ENCODE measurements around the gene RAX. TPM values are rescaled to one million over a fixed set of nuclear protein-coding genes. Genes with fewer than 3 reads are reported as not detected.

The RAX gene
- polyA plus RNA-seq, 1 donor, result not detected

DNA sequence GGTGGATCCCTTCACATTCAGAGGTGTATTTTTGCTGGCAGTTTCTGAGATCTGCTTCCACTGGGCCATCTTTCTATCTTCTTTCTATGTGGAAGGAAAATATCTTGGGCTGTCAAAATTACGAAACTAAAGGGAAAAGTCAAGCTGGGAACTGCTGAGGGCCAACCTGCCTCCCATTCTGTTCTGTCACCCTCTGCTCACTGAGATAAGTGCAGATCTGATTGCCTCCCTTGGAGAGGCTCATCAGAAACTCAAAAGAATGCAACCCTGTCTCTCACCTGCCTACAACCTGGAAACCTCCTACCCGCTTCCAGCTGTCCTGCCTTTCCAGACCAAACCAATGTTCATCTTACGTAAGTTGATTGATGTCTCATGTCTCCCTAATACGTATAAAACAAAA, 26.5 kb downstream of the RAX start:
- no peak for DNase-seq (ENCODE audit: low read depth)

DNA sequence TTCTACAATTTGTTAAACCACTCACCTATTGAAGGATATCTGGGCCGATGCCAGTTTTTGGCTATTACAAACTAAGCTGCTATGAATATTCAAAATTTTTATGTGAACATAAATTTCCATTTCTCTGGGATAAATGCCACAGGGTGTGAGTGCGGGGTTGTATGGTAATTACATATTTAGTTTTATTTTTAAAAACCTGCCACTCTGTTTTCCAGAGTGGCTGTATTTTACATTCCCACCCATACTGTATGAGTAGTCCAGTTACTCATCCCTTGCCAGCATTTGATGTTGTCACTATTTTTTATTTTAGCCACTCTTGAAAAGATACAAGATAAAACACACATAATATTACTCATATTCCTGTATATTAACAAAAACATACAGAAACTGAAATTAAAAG, 30.3 kb downstream of the RAX start:
- no peak for DNase-seq (ENCODE audit: low read depth)

GRCh38 chr18:59239642-59240041, 33.6 kb downstream of the RAX start:
- no peak for DNase-seq (ENCODE audit: low read depth)

DNA sequence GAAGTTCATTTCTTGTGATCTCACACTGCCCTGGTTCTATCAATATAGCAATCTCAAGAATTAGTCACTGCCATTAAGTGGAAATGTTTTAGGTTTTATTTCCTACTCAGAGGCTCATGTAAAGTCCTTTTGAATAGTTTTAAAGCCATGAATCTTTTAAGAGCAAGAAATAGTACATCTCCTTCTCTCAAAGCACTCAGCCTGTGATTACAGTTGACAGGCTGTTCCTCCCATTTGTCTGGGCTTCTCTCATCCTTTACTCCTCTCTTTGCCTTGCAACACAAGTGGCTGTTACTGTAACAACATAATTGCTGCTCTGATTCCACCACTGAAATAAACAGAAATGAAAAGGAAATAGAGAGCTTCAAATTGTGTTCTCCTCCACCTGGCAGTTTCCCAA, 34.9 kb downstream of the RAX start:
- DNase-seq (ENCODE audit: low read depth), result no peak

GRCh38 chr18:59233017-59233410, 40.2 kb downstream of the RAX start:
- DNase-seq (ENCODE audit: low read depth), result no peak

- DNase-seq (ENCODE audit: low read depth), result no peak
Observed at GRCh38 chr18:59232309-59233016, 40.8 kb downstream of the RAX start.

- DNase-seq (ENCODE audit: low read depth), result no peak
Observed at GRCh38 chr18:59231877-59232276, 41.4 kb downstream of the RAX start.

DNA sequence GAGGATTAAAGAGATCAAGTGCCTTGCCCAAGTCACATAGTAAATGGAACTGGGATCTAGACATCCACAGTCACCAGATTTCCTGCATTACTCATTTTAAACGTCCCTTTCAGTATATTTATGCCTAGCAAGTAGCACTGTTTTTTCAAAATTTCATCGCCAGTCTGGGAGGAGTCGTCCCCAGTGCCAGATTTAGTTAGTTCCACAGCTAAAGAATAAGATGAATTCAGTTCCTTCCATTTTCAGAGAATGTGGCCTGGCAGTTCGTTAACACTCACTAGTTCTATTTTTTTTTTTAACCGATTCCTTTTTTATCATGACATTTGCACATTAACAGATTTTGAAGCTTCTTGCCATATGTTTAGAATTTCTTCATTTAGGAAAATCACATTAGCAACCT, 42.1 kb downstream of the RAX start:
- DNase-seq (ENCODE audit: low read depth), result no peak

- no peak for DNase-seq (ENCODE audit: low read depth)
Observed at GRCh38 chr18:59229701-59230443, 43.4 kb downstream of the RAX start.

DNA sequence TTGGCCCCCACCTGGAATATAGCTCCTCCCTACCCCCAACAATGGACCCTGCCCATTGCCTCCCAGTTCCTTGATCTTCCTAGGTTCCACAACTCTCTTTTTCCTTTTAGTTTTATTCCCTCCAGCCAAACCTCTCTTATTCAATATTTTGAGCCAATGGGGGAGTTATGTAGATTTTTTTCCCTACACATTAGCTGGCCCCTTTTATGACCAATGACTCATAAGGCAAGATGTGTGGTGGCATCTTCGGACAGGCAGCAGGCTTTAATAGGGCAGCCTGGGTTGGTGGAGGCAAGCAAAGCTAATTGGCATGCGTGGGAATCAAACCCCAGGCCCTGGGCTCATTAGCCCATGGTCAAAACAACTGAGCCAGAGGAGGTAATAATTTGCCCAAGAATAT, 44.1 kb downstream of the RAX start:
- no peak for DNase-seq (ENCODE audit: low read depth)

DNA sequence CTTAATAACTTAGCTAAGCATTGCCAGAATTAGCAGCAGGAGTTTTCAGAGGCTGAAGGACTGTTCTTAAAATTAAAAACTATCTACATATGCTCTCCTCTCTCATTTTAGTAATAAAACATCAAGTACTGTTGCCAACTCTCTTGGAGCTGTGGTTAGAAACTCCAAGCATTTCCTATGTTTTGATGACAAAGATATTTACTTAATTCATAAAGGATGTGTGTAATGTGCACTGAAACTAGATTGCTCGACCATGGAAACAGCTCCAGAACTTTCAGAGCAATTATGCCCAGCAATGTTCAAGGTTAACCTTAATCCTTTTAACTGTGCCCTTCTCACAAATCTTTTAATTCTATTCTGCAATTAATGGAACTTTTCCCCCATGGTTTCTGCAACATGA, 44.9 kb downstream of the RAX start:
- no peak for DNase-seq (ENCODE audit: low read depth)

DNA sequence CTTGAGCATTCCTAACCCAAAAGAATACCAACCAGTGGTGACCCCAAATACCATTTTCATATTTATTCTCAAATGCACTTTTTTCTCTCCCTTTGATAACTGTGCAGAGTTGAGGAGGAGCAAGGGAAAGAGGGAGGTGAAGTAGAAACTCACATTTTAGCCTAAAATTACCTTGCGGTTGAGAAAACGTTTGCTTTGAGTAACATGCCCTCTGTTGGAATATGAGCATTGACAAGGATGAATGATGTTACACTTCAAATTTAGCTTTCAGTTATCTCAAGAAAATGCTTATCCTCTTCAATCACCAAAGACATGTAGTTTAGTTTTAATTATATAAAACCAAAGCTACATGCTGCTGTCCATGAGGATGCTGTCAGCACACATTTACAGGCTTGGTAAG, 50.9 kb downstream of the RAX start:
- no peak for DNase-seq (ENCODE audit: low read depth)

DNA sequence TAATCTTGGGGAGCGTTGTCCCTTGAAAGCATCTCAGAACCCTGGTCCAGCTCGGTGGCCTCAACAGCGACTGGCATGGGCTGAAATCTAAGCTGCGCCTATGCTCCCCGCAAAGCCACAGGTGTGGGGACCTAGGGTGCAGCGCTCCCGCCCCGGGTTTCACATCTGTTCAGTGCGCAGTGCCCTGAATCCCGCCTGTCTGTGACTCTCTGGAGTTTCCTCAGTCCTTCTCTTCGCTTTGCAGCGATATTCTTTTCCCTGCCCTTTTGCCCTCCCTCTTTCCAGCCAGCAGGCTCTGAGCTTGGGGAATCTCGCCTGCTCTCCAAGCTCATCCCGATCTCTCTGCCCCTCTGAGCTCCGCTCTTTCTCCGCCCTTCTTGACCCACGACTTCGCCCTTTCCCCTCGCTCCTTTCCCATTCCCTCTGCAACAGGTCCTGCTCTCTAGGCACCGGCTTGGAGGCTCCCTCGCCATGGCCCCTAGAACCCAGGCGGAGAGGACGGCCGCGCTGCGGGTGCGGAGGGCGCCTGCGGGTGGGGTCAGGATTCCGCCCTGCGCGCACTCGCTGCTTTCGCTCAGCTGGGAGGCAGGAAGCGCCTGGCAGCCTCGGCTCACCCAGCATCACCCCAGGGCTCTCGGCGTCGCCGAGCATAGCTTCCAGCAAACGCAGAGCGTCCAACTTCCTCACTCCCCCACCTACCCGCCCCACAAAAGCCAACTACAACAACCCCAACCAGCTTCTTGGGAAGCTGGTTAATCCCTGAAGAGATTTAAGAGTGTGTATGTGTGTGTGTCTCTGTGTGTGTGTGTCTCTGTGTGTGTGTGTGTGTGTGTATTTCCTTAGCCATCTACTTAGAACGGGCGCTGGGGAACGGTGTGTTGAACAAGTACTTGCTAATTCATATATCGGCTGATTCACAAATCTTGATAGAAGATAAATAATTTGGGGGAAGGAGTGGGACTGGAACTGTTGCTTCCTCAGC, 52.2 kb downstream of the RAX start:
- DNase-seq (ENCODE audit: low read depth), result no peak

DNA sequence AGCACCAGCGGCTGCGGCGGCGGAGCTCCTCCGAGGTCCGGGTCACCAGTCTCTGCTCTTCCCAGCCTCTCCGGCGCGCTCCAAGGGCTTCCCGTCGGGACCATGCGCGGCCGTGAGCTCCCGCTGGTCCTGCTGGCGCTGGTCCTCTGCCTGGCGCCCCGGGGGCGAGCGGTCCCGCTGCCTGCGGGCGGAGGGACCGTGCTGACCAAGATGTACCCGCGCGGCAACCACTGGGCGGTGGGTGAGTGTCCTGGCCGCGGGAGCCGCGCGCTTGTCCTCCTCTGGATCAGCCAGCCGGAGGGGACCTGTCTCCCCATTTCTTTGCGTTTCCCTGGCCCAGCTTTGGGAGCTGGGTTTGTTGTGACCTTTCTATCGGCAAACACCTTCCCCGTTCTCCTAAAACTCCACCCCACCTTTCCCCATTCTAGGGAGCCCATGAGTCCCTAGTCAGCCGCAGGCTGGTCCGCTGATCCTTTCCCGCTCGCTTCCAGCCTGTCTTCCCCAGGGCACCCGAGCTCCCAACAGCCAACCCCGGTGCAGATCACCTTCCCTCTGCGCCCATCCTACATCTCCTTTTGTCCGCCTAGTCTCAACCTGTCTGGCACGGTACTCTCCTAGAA, 53.0 kb downstream of the RAX start:
- DNase-seq (ENCODE audit: low read depth), result no peak

GRCh38 chr18:59219672-59220163, 53.5 kb downstream of the RAX start, which contains the start of gene GRP:
TSS of gene GRP (plus strand) at chr18:59220158. CDS start at chr18:59220266, 108 bp downstream.
- no peak for DNase-seq (ENCODE audit: low read depth)

GRCh38 chr18:59218018-59218417, 55.2 kb downstream of the RAX start:
- no peak for DNase-seq (ENCODE audit: low read depth)

Other genes with a start within 250 kb of the RAX start
- 9.0 TPM for gene SEC11C, start 133.6 kb downstream of the RAX start, polyA plus RNA-seq (ENCODE audit: insufficient read length)
- gene GRP, start 53.3 kb downstream of the RAX start, polyA plus RNA-seq (ENCODE audit: insufficient read length), result not detected
- not detected for gene CPLX4, start 45.2 kb upstream of the RAX start, polyA plus RNA-seq (ENCODE audit: insufficient read length)
- gene LMAN1, start 85.8 kb upstream of the RAX start, polyA plus RNA-seq (ENCODE audit: insufficient read length), result 59.7 TPM

Measured in forelimb muscle (tissue), 1 donor.